NCI-H69 (cell line): ENCODE data around the gene YTHDF2.

ENCODE experiments used
- DNase-seq: peaks from one replicate; lab custom pipeline; 2025; lab: John Stamatoyannopoulos, UW

YTHDF2 gene

DNA sequence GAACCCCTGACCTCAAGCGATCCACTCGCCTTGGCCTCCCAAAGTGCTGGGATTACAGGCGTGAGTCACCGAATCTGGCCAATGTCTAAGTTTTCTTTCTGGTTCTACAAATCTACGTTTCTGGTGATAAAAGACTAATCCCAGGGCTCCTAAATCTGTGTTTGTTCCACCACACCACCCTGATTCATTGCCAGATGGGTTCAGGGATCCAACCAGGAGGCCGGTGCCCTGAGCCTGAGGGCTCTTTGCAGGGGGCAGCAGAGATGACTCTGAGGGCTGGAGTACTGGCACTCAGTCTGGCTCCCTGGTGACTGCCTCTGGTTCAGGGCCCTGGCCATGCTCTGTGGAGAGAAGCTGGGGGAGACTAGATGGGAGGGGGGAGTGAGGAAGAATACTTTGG is 64.7 kb downstream of the YTHDF2 start:
- peak; percentile 68 for DNase-seq

DNA sequence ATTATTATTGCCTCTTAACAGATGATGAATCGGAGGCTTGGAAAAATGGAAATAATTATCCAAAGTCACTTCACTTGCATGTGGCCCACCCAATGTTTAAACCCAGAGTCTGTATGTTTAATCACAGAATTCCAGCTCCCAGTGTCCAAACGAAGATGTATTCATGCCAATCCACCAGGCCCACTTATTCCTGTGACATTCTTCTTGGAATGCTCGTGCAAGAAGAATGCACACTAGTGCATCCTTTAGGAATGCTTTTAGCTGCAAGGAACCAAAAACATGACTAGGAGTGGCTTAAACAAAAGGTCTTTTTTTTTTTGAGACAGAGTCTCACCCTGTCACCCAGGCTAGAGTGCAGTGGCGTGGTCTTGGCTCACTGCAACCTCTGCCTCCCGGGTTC is 66.3 kb downstream of the YTHDF2 start:
- no peak for DNase-seq

- DNase-seq: no peak
These were observed 66.9 kb downstream of the YTHDF2 start for GRCh38 chr1:28803662-28804061.

- peak; percentile 19 for DNase-seq
These were observed 67.3 kb downstream of the YTHDF2 start for GRCh38 chr1:28804071-28804470.

GRCh38 chr1:28807046-28807445 is 70.3 kb downstream of the YTHDF2 start:
- DNase-seq: peak; percentile 27

GRCh38 chr1:28807986-28808385 is 71.2 kb downstream of the YTHDF2 start:
- DNase-seq: no peak

- no peak for DNase-seq
These were observed 74.6 kb downstream of the YTHDF2 start for GRCh38 chr1:28811369-28811765.

DNA sequence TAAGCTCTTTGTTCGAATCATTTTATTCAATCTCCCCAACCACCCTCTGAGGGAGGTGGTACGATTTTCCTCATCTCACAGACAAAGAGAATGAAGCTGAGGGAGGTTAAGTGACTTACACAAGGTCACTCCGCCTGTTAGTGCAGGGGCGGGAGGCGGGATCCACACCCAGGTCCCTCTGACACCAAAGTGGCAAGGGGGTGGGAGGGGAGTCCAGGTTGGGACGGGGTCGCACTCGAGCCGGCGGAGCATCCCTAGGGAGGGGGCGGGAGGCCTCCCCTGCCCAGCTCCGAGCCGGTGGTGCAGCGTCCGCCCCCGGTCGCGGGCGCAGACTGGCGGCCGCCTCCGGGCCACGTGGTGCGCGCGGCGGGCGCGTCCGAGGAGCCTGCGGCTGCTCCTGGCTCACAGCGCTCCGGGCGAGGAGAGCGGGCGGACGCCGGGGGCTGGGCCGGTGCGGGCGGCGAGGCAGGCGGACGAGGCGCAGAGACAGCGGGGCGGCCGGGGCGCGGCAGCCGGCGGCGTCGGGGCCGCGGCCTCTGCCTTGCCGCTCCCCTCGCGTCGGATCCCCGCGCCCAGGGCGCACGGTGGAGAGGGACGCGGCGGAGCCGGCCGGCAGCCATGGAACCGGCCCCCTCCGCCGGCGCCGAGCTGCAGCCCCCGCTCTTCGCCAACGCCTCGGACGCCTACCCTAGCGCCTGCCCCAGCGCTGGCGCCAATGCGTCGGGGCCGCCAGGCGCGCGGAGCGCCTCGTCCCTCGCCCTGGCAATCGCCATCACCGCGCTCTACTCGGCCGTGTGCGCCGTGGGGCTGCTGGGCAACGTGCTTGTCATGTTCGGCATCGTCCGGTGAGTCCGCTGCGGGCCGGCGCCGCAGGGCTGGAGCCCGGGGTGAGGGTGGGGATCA is 75.3 kb downstream of the YTHDF2 start, which contains the start of gene OPRD1:
Gene OPRD1 (plus strand): TSS at position 405 of the 903 bp plus-strand sequence. CDS start 214 bp downstream, at position 619.
- peak; percentile 66 for DNase-seq

DNA sequence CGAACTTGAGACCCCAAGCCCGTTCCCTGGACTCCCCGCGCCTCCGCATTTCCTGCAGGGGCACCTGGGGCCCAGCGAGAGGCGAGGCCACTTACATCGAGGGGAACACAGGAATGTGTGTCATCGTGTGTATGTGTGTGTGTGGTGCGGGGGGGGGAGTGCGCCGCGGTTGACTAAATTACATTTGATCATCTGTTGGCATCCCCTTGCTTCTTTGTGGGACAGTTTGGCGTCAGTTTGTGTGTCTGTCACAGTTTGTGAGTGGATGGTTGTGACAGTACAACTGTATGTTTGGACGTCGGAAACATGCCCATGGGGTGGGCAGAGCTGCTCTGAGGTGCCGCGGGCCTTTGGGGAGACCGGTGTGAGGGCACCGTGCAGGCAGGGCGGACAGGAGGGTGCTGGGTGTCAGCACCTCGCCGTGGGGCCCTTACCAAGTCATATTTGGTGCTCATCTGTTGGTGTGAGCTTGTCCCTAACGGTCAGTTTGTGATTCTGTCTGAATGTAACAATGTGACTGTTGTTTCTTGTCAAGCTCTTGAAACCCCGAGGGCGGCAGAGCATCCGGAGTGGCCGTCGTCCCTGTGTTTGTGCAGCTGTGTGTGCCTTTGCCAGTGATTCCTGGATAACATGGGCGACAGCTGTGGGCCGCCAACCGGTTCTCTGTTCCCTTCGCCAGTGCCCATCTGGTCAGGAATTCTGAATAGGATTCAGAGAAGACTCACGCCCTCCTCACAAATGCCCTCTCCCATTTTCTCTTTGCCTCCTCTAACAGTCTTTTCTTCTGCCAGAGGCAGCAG is 76.1 kb downstream of the YTHDF2 start:
- DNase-seq: peak; percentile 90

DNA sequence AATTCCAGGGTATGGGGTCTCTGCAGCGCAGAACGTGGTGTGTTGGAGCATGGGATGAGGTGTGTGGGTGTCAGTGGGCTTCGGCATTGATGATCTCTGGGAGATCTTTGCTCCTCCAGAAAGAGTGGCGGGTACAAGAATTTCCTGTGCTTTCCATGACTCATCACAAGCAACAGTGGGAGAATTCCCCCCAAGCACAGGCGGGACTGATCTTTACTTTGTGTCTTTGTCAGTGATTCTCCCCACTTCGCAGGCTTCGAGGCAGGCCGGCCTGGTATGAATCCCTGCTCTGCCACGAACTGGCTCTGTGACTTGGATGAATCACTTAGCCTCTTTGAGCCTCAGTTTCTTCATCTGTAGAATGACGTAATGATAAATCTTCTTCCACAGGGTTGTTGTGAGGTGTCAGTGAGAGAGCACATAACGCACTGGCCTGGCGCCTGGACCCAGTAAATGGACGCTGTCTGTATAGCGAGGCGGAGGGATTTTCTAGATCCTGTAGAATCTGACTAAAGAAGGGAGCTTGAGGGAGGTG is 77.3 kb downstream of the YTHDF2 start:
- no peak for DNase-seq

DNA sequence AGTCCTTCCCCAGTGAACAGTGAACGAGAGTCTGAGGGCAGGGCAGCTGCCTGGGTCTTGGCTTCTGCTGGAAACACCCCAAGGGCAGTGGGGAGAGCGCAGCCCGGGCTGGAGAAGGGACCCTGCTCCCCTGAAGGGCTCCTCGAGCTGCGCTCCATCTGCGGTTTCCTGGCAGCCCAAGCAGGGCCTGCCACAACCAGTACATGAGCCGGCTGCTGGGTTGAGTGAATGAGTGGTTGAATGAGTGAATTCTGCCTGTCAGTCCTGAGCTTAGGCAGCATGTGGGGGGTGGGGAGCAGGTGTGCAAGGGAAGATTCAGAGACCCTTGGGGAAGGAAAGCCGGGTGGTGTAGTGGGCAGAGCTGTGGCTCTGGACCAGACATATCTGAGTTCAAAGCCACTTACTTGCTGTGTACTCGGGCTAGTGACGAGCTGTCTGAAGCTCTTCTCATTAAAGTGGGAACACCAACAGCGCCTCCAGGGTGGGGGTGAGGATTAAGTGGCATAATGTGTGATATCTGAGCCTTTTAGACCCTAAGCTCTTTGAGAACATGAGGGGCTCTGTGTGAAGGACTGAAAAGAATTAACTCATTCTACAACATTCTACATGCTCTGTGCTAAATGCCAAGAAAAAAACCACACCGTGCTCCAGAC is 78.9 kb downstream of the YTHDF2 start:
- no peak for DNase-seq

DNA sequence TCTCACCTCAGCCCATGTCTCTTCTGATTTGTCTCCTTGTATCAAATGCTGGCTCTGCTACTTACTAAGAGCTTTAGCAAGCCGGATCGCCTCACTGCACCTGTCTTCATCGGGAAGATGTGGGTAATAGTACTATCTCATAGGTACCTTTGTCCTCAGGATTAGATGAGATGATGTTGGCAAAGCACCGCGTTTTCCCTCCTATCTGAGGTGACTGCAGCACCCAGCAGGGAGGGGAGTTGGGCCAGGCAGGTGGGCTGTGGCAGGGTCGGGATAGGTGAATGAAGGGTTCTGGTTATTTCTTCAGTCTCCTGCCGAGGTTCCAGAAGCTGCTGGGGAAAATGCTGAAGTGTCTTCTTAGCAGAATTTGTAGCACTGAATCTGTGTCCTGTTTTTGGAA is 80.4 kb downstream of the YTHDF2 start:
- DNase-seq: no peak

- no peak for DNase-seq
These were observed 82.3 kb downstream of the YTHDF2 start for GRCh38 chr1:28819020-28819419.
